H1 (cell line): ENCODE data around the gene MOGAT3. TPM values are rescaled to one million over a fixed set of nuclear protein-coding genes. Genes with fewer than 3 reads are reported as not detected.

Experiments used
- CREB1 ChIP-seq: IDR thresholded peaks from 2 replicates; pipeline ENCODE4 v1.6.1; 2012; ENCODE audit warnings: inconsistent platforms
- E2F6 ChIP-seq: IDR thresholded peaks from 2 replicates; pipeline ENCODE4 v1.6.1; 2012; ENCODE audit warnings: inconsistent platforms
- EGR1 ChIP-seq: IDR thresholded peaks from 2 replicates; pipeline ENCODE4 v1.6.1; 2011; ENCODE audit warnings: low read depth, low read length, borderline replicate concordance
- EP300 ChIP-seq, 2 experiments: IDR thresholded peaks; 1 replicate in 1 of 2; 2 replicates in 1 of 2; pipeline ENCODE4 v1.6.1; 2011 to 2012; ENCODE audit warnings: low read depth in 2 of 2, low read length in 2 of 2, mild to moderate bottlenecking in 2 of 2, borderline replicate concordance in 1 of 2, inconsistent platforms in 1 of 2, moderate library complexity in 1 of 2
- EZH2 ChIP-seq: fragments of 200-600 bp; sonication (generic); IDR thresholded peaks from 2 replicates; pipeline ENCODE4 v1.7.1; 2012; ENCODE audit warnings: low read depth, mild to moderate bottlenecking, moderate library complexity, low read length, inconsistent platforms; ENCODE audit not compliant: severe bottlenecking
- GABPA ChIP-seq: IDR thresholded peaks from 2 replicates; pipeline ENCODE4 v1.6.1; 2011; ENCODE audit warnings: mild to moderate bottlenecking, low read length, moderate library complexity, borderline replicate concordance; ENCODE audit not compliant: insufficient read depth
- HDAC2 ChIP-seq, 2 experiments: fragments of 300-600 bp in 1 of 2; sonication (generic) in 1 of 2; IDR thresholded peaks; 2 replicates each; pipeline ENCODE4 v1.6.1; 2011 to 2012; ENCODE audit warnings: low read depth in 2 of 2, low read length in 2 of 2, mild to moderate bottlenecking in 2 of 2, moderate library complexity in 2 of 2, borderline replicate concordance in 1 of 2, inconsistent platforms in 1 of 2
- KDM1A ChIP-seq: fragments of 200-600, 300-600 bp; sonication (generic); IDR thresholded peaks from 2 replicates; pipeline ENCODE4 v1.7.1; 2016; ENCODE audit warnings: mild to moderate bottlenecking, low read length, borderline replicate concordance
- KDM4A ChIP-seq: IDR thresholded peaks from one replicate; pipeline ENCODE4 v1.7.1; 2012; ENCODE audit warnings: low read depth, mild to moderate bottlenecking, moderate library complexity, low read length, inconsistent platforms; ENCODE audit not compliant: severe bottlenecking
- MAX ChIP-seq: IDR thresholded peaks from 2 replicates; pipeline ENCODE4 v1.6.1; 2012; ENCODE audit warnings: inconsistent platforms
- NRF1 ChIP-seq: IDR thresholded peaks from 2 replicates; pipeline ENCODE4 v1.6.1; 2011; ENCODE audit warnings: mild to moderate bottlenecking, low read depth, low read length, improper control_type of control experiment
- POLR2A ChIP-seq, 2 experiments: IDR thresholded peaks; 1 replicate in 1 of 2; 2 replicates in 1 of 2; pipeline ENCODE4 v1.6.1; 2011; ENCODE audit warnings: low read depth in 2 of 2, low read length in 2 of 2, mild to moderate bottlenecking in 2 of 2; ENCODE audit errors: control extremely low read depth in 1 of 2
- POLR2AphosphoS5 ChIP-seq: IDR thresholded peaks from 2 replicates; pipeline ENCODE4 v1.6.1; 2011; ENCODE audit warnings: low read depth, low read length
- RXRA ChIP-seq: IDR thresholded peaks from 2 replicates; pipeline ENCODE4 v1.6.1; 2011; ENCODE audit warnings: low read depth, mild to moderate bottlenecking, low read length, moderate library complexity; ENCODE audit not compliant: insufficient read depth
- SUZ12 ChIP-seq: fragments of 200-600 bp; sonication (generic); IDR thresholded peaks from 2 replicates; pipeline ENCODE4 v1.6.1; 2012; ENCODE audit warnings: mild to moderate bottlenecking, inconsistent platforms, low read length, moderate library complexity, mixed read lengths
- TAF1 ChIP-seq: IDR thresholded peaks from 2 replicates; pipeline ENCODE4 v1.6.1; 2011; ENCODE audit warnings: mild to moderate bottlenecking, low read depth, low read length
- TAF7 ChIP-seq: optimal IDR thresholded peaks from 2 replicates; pipeline ENCODE3; 2011; ENCODE audit warnings: low read depth, mild to moderate bottlenecking, inconsistent platforms, low read length, moderate library complexity, borderline replicate concordance
- USF2 ChIP-seq: IDR thresholded peaks from 2 replicates; pipeline ENCODE4 v1.6.1; 2011; ENCODE audit warnings: low read length, improper control_type of control experiment
- polyA plus RNA-seq, 7 experiments: library from polyadenylated mRNA; depleted of rRNA in 3 of 7; stranded (reverse) in 5 of 7; unstranded in 2 of 7; fragments of >200 nt in 5 of 7; fragments of 200-250 nt in 2 of 7; gene quantifications; 1 replicate in 5 of 7; 2 replicates in 1 of 7; 4 replicates in 1 of 7; pipeline versions ENCODE4 v1.2.1 to v1.2.3, GENCODE V29; 2011 to 2013; ENCODE audit warnings: missing spikeins in 2 of 7, mixed read lengths in 2 of 7
- total RNA-seq: library from RNA; stranded (reverse); fragmentation: NEBNext Ultra II Directional; extraction: Animal tissue kit (Norgen Biotek cat#: 25700); gene quantifications from 2 replicates; pipeline ENCODE4 v1.2.1, GENCODE V29; 2021

MOGAT3 gene
- total and polyA plus RNA-seq, 2 of the 8 experiments (the other 6 are each of a cell fraction or from before 2014, with no cell fraction given): 0.21 to 0.82 TPM

- TF ChIP-seq KDM1A (peak; percentile 39; the same call in 1 of the 2 replicates), CREB1 (no peak), EZH2 (peak; percentile 8), TAF1 (no peak; the same call in 1 of the 2 replicates), GABPA (peak; percentile 50; the same call in 1 of the 2 replicates), MAX (peak; percentile 93), EGR1 (peak; percentile 52; the same call in 1 of the 2 replicates), SUZ12 (peak; percentile 16; the same call in 1 of the 2 replicates), POLR2A (IDR thresholded peaks at IDR 0.05; ENCODE audit: control extremely low read depth in 1 of 2, low read depth in 2 of 2, low read length in 2 of 2) (peak in 1 of 2 experiments; percentile 50; a peak in 1 of 3 replicates), RXRA (no peak), POLR2AphosphoS5 (peak; percentile 29; the same call in 1 of the 2 replicates), EP300 (IDR thresholded peaks at IDR 0.05; ENCODE audit: borderline replicate concordance in 1 of 2, low read depth in 2 of 2, low read length in 2 of 2) (0 out of 3 replicates have a peak, but pooled peaks of 1 of the 2 experiments have one; percentile 11), HDAC2 (IDR thresholded peaks at IDR 0.05; ENCODE audit: borderline replicate concordance in 1 of 2, low read depth in 2 of 2, low read length in 2 of 2) (0 out of 4 replicates have a peak, but pooled peaks of 1 of the 2 experiments have one; percentile 52), KDM4A (peak; percentile 49), NRF1 (0 out of 2 replicates have a peak, but pooled peaks have one; percentile 15), E2F6 (peak; percentile 94), TAF7 (no peak), USF2 (peak; percentile 23; the same call in 1 of the 2 replicates)
Measured at GRCh38 chr7:101162551-101163278, 38.1 kb downstream of the MOGAT3 start (continued).
